Epithelial cell of proximal tubule (primary cell): Measurements from ENCODE around the gene REXO5. TPM values are rescaled to one million over a fixed set of nuclear protein-coding genes. Genes with fewer than 3 reads are reported as not detected.

Source experiments
- DNase-seq: peaks from one replicate; pipeline ENCODE4 v3.0.0-alpha.2; 2011; ENCODE audit warnings: low read depth
- H3K4me3 ChIP-seq: 2 replicates; pipeline ENCODE4 v1.5.1; 2011; ENCODE audit warnings: low read depth, mild to moderate bottlenecking, low read length
- CTCF ChIP-seq: conservative IDR thresholded peaks from 2 replicates; pipeline ENCODE4 v1.5.1; 2012; ENCODE audit warnings: low read depth, mild to moderate bottlenecking, low read length
- total RNA-seq: library from RNA; depleted of rRNA; stranded (reverse); fragments of >200 nt; gene quantifications from 2 replicates; pipeline ENCODE4 v1.2.3, GENCODE V29; 2015

The REXO5 gene
- total RNA-seq, 1 donor from 2014 or later = 6.5 TPM

DNA sequence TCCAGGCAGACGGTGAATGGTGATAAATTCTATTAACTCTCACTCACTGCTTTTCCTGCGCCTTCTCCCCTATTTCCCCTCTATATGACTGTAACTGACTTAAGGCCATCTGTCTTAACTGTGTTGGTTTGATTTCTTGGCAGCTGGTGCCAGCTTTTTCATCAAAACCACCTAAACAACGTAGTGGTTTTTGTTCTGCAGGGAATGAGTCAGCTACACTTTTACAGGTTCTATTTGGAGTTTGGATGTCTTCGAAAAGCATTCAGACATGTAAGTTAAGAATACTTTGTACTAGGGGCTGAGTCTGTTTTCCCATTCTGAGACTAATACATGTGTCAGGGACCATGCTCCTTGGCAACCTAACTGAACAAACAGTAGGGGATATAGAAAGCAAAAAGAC lies 8.5 kb downstream of the REXO5 start:
- no peak overlapping the region for H3K4me3 ChIP-seq
- DNase-seq = no peak
- TF ChIP-seq CTCF = no peak

DNA sequence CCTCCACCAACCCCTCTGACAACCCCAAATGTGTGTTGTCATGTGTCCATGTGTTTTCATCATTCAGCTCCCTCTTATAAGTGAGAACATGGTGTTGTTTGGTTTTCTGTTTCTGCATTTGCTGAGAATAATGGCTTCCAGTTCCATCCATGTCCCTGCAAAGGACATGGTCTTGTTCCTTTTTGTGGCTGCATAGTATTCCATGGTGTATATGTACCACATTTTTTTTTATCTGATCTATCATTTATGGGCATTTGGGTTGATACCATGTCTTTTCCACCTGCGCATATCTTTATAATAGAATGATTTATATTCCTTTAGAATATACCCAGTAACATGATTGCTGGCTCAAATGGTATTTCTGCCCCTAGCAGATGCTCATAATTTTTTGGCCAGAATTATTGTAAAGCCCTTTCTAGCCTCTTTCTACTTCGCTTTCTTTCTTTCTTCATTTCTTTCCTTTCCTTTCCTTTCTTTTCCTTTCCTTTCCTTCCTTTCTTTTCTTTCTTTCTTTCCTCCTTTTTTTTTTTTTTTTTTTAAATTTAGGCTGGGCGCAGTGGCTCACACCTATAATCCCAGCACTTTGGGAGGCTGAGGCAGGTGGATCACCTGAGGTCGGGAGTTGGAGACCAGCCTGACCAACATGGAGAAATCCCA lies 12.7 kb downstream of the REXO5 start:
- no peak overlapping the region for H3K4me3 ChIP-seq
- DNase-seq = no peak
- no peak for TF ChIP-seq CTCF

- TF ChIP-seq CTCF = no peak
- DNase-seq = no peak
- no peak overlapping the region for H3K4me3 ChIP-seq
Observed at GRCh38 chr16:20821682-20822081, 15.4 kb downstream of the REXO5 start.

DNA sequence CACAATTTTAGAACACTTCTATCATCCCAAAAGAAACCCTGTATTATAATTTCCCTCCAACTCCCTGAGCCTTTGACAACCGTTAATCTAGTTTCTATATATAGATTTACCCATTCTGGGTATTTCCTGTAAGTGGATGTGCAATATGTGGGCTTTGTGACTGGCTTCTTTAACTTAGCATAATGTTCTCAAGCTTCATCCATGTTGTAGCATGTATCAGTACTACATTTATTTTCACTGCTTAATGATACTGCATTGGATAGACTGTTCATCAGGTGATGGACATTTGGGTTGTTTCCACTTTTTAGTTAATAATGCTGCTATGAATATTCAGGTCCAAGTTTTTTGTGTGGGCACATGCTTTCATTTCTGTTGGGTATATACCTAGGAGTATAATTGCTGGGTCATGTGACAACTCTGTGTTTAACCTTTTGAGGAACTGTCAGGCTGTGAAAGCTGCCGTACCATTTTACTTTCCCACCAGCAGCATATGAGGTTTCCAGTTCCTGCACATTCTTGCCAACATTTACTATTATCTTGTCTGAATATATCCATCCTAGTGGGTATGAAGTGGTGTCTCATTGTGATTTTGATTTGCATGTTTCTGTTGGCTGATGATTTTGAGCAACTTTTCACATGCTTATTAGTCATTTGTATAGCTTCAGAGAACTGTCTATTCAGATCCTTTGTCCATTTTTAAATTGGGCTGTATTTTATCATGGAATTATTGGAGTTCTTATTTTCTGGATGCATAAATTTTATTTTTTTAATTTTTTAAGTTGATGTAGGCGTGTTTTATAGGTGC lies 16.4 kb downstream of the REXO5 start:
- H3K4me3 ChIP-seq = no peak overlapping the region
- DNase-seq = no peak
- no peak for TF ChIP-seq CTCF

- H3K4me3 ChIP-seq = no peak overlapping the region
- TF ChIP-seq CTCF = no peak
- DNase-seq = no peak
Observed at GRCh38 chr16:20826039-20826566, 19.8 kb downstream of the REXO5 start.

GRCh38 chr16:20829536-20829935 lies 23.2 kb downstream of the REXO5 start:
- DNase-seq = no peak
- H3K4me3 ChIP-seq = no peak overlapping the region
- no peak for TF ChIP-seq CTCF
